CD4-positive, alpha-beta T cell (primary cell): Measurements from ENCODE around the gene KCNMA1. TPM values are rescaled to one million over a fixed set of nuclear protein-coding genes. Genes with fewer than 3 reads are reported as not detected.

Experiments
- ATAC-seq: fragments of 200-7000 bp; cut with Tn5 transposase; one replicate; pipeline ENCODE4 v1.10.0; 2022; ENCODE audit warnings: mild to moderate bottlenecking; ENCODE audit not compliant: poor library complexity
- CTCF ChIA-PET: fragments of 350-600 bp; sonication (Branson Sonifier 250); formaldehyde crosslinking; loops from one replicate; lab custom pipeline; 2021; ENCODE audit warnings: antibody characterized with exemption, inconsistent platforms; lab: Charles Lee
- POLR2A ChIA-PET: fragments of 350-600 bp; sonication (Branson Sonifier 250); formaldehyde crosslinking; loops from one replicate; lab custom pipeline; 2021; ENCODE audit warnings: antibody characterized with exemption, inconsistent platforms; lab: Charles Lee
- DNase-seq, 14 experiments: peaks; one replicate each; pipeline ENCODE4 v3.0.0-alpha.2; 2013 to 2020; ENCODE audit warnings: mixed read lengths in 2 of 14
- H3K27ac ChIP-seq, 2 donors: one replicate each; pipeline versions ENCODE4 v1.5.1 to v1.7.0; 2013; ENCODE audit warnings: low read length in 2 of 2, low read depth in 1 of 2, mild to moderate bottlenecking in 1 of 2
- H3K27me3 ChIP-seq, 2 experiments: 1 replicate in 1 of 2; 2 replicates in 1 of 2; pipeline versions ENCODE4 v1.6.1 to v1.7.0; 2013; ENCODE audit warnings: low read length in 2 of 2, control low read depth in 1 of 2, mild to moderate bottlenecking in 1 of 2, moderate library complexity in 1 of 2; ENCODE audit not compliant: insufficient read depth in 2 of 2, control insufficient read depth in 1 of 2
- H3K36me3 ChIP-seq: one replicate; pipeline ENCODE4 v1.6.1; 2013; ENCODE audit warnings: low read length, control low read depth; ENCODE audit not compliant: insufficient read depth
- H3K4me1 ChIP-seq: one replicate; pipeline ENCODE4 v1.6.1; 2013; ENCODE audit warnings: low read length, control low read depth; ENCODE audit not compliant: insufficient read depth
- H3K4me3 ChIP-seq: one replicate; pipeline ENCODE4 v1.5.1; 2013; ENCODE audit warnings: mild to moderate bottlenecking, low read length, moderate library complexity
- H3K9me3 ChIP-seq, 2 experiments: 1 replicate in 1 of 2; 2 replicates in 1 of 2; pipeline versions ENCODE4 v1.6.1 to v1.7.0; 2013; ENCODE audit warnings: low read length in 2 of 2, mild to moderate bottlenecking in 2 of 2, control low read depth in 1 of 2, moderate library complexity in 1 of 2; ENCODE audit not compliant: control insufficient read depth in 1 of 2, insufficient read depth in 1 of 2
- H3K27ac Mint-ChIP-seq: one replicate; pipeline ENCODE4 v1.8.0; 2020; ENCODE audit warnings: mixed read lengths
- H3K27me3 Mint-ChIP-seq: one replicate; pipeline ENCODE4 v1.8.0; 2021; ENCODE audit warnings: mixed read lengths
- H3K36me3 Mint-ChIP-seq: one replicate; pipeline ENCODE4 v1.8.0; 2021; ENCODE audit warnings: low read depth, mixed read lengths
- H3K4me1 Mint-ChIP-seq: one replicate; pipeline ENCODE4 v1.8.0; 2021; ENCODE audit warnings: low read depth, mixed read lengths
- H3K4me3 Mint-ChIP-seq: one replicate; pipeline ENCODE4 v1.8.0; 2020; ENCODE audit warnings: mild to moderate bottlenecking, mixed read lengths
- H3K9me3 Mint-ChIP-seq: one replicate; pipeline ENCODE4 v1.8.0; 2020; ENCODE audit warnings: mixed read lengths
- CTCF ChIP-seq: fragments of 200-600 bp; IDR thresholded peaks from one replicate; pipeline ENCODE4 v1.8.0; 2022; ENCODE audit warnings: antibody characterized with exemption, mild to moderate bottlenecking
- intact Hi-C, 2 experiments: fragments of 100-400 bp; cut with DNase I in 1 of 2; cut with micrococcal nuclease in 1 of 2; formaldehyde crosslinking; loops; one replicate each; pipeline versions ENCODE4 v1.15.1 to v1.9.0; 2023 to 2025; cut with DNase I, micrococcal nuclease
- total RNA-seq, 174 experiments: library from RNA in 2 of 174; stranded (reverse) in 2 of 174; gene quantifications; one replicate each; pipeline ENCODE4 v1.2.3 and lab custom pipeline; 2021 to 2026

KCNMA1 gene
- total RNA-seq, 2 experiments from 2014 or later, result not detected

- no peak overlapping the region for H3K4me3 Mint-ChIP-seq
Measured at GRCh38 chr10:77296534-77297392, 340.8 kb downstream of the KCNMA1 start.

GRCh38 chr10:77293773-77294172 lies 343.8 kb downstream of the KCNMA1 start:
- no peak overlapping the region for H3K27ac Mint-ChIP-seq
- Histone ChIP-seq H3K27me3 (no peaks in the 10 kb centered on the region), H3K36me3 (no peaks in the 10 kb centered on the region), H3K4me3 (no peak overlapping the region), H3K9me3 (peaks cover 0 to 3% of the 10 kb centered on the region in 2 experiments), H3K4me1 (no peaks in the 10 kb centered on the region), H3K27ac (no peak overlapping the region)
- CTCF ChIA-PET, result no interaction called here
- no peak for DNase-seq
- no peaks in the 10 kb centered on the region for H3K36me3 Mint-ChIP-seq
- intact Hi-C loops, result no loop called here
- no peak for TF ChIP-seq CTCF
- no peaks in the 10 kb centered on the region for H3K4me1 Mint-ChIP-seq
- H3K4me3 Mint-ChIP-seq, result no peak overlapping the region
- H3K9me3 Mint-ChIP-seq, result no peaks in the 10 kb centered on the region
- H3K27me3 Mint-ChIP-seq, result no peaks in the 10 kb centered on the region
- POLR2A ChIA-PET, result no interaction called here
- ATAC-seq, result no peak

More at GRCh38 chr10:77296534-77297392, 340.8 kb downstream of the KCNMA1 start:
- Histone ChIP-seq H3K27ac (no peak overlapping the region), H3K36me3 (no peaks in the 10 kb centered on the region), H3K4me1 (no peaks in the 10 kb centered on the region), H3K9me3 (peaks cover 0 to 7% of the 10 kb centered on the region in 2 experiments), H3K27me3 (no peaks in the 10 kb centered on the region), H3K4me3 (no peak overlapping the region)
- CTCF ChIA-PET, result no interaction called here
- Mint-ChIP-seq H3K36me3 (no peaks in the 10 kb centered on the region), H3K27ac (no peak overlapping the region), H3K9me3 (peaks cover 3% of the 10 kb centered on the region), H3K27me3 (peaks cover 6% of the 10 kb centered on the region), H3K4me1 (no peaks in the 10 kb centered on the region)
- DNase-seq, result no peak
- no peak for TF ChIP-seq CTCF
- POLR2A ChIA-PET, result no interaction called here
- intact Hi-C loops, result no loop called here
- ATAC-seq, result no peak

GRCh38 chr10:77293347-77293746 lies 344.3 kb downstream of the KCNMA1 start:
- H3K27ac Mint-ChIP-seq, result no peak overlapping the region
- Histone ChIP-seq H3K27me3 (no peaks in the 10 kb centered on the region), H3K4me3 (no peak overlapping the region), H3K4me1 (no peaks in the 10 kb centered on the region), H3K27ac (no peak overlapping the region), H3K9me3 (peaks cover 0 to 3% of the 10 kb centered on the region in 2 experiments), H3K36me3 (no peaks in the 10 kb centered on the region)
- ChIA-PET POLR2A (no interaction called here), CTCF (no interaction called here)
- DNase-seq, result no peak
- ATAC-seq, result no peak
- no peaks in the 10 kb centered on the region for H3K36me3 Mint-ChIP-seq
- no peaks in the 10 kb centered on the region for H3K4me1 Mint-ChIP-seq
- no peak overlapping the region for H3K4me3 Mint-ChIP-seq
- no peaks in the 10 kb centered on the region for H3K9me3 Mint-ChIP-seq
- intact Hi-C loops, result no loop called here
- TF ChIP-seq CTCF, result no peak
- H3K27me3 Mint-ChIP-seq, result no peaks in the 10 kb centered on the region
